HG03064 (cell line): Measurements from ENCODE around the gene PDE9A.
"Not testable (repeated sequence)": the region's sequence is repeated elsewhere in the genome, so short reads cannot be mapped to it uniquely, and the experiment has no call there.

ENCODE experiments used
- ATAC-seq: cut with Tn5 transposase; IDR thresholded peaks from one replicate; pipeline ENCODE4 v1.9.1; 2021; ENCODE audit warnings: low read depth; ENCODE audit not compliant: unreplicated experiment

PDE9A gene

DNA sequence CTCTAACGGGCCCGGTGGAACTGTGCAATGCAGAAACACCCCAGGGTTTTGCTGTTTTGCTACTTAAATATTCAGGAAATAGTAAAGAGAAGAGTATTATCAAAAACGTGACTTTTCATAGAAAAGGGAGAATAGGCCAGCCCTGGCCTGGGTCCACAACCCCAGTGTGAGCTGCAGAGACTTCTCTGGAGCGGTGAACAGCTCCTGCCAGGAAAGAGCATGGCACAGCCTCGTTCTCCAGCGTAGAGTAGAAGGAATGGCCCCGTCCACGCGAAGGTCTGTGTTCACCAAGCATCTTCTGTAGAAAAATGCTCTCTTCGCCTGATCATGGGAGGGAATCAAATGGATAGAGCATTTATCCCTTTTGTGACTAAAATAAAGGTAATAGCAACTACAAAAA is 51.4 kb downstream of the PDE9A start:
- no peak for ATAC-seq

DNA sequence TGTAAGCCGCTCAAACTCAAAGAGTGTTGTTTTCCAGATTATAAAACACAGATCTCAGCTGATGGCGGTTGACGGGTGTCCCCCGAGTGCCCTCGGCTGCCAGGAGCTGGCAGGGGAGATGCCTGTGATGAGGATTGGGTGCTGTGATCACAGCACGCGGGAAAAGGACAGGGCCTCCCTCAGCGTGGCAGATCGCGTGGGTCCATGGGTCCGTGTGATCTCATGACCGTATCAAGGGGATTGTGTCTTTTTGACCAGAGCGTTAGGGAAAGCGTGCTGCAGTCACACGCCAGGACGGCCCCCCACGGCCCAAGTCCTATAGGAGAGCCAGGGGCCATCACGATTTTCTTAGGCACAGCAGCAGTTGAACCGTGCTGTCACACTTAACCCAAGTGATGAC is 51.9 kb downstream of the PDE9A start:
- no peak for ATAC-seq

DNA sequence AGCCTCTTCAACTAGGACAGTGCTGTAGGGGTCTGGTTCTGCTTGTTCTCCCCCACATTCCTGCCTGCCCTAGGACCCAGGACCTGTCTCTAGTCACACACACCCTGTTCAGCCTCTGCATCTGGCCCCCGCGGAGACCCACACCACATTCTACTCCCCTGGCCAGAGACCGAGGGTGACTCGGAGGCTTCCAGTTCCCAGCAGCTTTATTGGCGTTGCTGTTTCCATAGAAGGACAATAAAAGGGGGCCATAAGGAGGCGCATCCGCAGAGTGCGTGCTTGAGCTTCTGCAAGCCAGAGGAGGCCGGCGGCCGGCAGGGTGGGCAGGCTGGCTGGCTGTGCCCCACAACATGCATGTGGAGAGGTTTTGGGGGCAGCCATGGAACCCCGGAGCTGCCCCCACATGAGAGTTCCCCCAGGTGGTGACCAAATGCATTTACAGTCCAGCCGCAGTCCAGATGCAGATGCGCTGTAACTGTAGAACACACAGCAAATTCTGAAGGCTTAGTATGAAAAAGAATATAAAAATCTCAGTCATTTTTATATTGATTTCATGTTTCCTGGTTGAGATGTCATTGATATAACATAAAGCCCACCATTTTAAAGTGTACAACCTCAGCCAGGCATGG is 52.4 kb downstream of the PDE9A start:
- no peak for ATAC-seq

DNA sequence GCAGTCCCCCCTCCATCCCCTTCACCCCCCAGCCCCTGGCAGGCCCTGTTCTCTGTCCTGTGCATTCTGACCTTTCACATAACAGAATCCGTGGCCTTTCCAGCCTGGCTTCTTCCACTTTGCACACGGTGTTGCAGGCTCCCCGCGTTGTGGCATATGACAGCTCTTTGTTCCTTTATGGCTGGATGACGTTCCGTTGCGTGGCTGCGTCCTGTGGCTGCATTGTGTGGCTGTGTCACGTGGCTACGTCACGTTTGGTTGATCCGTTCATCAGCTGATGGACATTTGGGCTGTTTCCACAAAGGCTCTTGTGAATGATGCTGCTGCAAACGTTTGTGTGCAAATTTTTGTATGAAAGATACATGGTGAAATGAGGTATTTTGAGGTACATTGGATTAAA is 53.3 kb downstream of the PDE9A start:
- ATAC-seq, result no peak

DNA sequence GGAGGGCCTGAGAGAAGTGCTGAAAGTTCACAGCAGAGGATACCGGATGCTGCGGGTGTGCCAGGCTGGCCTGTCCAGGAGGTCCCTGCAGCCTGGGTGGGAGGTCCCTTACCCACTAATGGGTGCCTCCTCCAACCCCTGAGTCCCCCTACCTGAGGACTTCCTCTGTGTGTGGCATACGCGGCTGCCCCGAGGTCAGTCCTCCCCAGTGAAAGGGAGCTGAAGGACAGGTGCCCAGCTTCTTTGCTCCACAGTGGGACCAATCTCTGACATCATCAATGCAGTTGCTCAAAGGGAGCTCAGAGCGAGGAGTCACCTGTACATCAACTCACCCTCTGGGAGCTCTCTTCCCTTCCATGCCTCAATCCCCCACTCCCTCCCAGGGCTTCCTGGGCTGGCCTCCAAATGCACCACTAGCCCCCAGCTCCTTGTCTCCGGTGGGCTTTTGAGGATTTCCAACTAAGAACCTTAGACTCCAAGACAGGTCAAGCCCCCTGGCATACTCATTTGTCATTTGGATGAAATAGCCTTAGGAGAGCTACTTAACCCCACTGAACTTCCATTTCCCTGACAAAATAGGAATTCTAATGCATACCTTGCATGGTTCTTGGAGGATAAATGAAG is 53.9 kb downstream of the PDE9A start:
- no peak for ATAC-seq

DNA sequence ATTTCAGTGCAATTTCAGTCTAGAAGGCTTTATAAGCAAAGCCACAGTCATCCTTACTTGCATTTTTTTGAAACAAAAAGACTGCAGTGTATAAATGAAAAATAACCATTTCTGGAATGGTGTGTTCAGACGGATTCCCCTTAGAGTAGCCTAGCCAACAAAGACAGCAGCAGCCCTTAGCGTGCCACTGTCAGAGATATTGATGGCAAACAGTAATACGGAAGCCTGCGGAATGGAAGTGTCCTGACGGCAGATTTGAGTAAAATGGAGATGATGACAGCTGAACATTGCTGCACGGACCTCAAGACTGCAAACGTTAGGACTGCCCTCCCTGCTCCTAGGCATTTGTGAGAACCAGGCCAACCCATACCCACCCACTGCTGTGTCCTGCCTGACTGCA is 54.7 kb downstream of the PDE9A start:
- no peak for ATAC-seq

DNA sequence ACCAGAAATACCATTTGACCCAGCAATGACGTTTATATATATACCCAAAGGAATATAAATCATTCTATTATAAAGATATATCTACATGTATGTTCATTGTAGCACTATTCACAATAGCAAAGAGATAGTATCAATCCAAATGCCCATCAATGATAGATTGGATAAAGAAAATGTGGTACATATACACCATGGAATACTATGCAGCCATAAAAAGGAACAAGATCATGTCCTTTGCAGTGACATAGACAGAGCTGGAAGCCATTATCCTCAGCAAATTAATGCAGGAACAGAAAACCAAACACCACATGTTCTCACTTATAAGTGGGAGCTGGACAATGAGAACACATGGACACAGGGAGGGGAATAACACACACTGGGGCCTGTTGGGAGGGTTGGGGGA is 55.5 kb downstream of the PDE9A start:
- ATAC-seq, result not testable (repeated sequence)

DNA sequence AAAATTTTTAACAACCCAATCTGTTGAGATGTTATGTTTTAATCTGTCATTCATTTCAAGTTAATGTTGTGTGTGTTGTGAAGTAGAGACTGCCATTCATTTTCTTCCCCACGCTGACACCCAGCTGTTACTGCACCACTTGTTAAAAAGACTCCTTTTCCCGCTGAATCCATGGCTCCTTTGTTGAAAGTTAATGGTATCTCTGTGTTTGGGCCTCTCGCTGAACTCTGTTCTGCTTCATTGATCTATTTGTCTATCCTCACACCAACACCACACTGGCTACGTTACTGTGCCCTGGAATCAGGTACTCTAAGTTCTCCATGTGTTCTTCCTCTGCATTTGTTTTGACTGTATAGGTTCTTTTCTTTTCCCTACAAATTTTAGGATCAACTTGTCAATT is 58.2 kb downstream of the PDE9A start:
- ATAC-seq, result no peak

DNA sequence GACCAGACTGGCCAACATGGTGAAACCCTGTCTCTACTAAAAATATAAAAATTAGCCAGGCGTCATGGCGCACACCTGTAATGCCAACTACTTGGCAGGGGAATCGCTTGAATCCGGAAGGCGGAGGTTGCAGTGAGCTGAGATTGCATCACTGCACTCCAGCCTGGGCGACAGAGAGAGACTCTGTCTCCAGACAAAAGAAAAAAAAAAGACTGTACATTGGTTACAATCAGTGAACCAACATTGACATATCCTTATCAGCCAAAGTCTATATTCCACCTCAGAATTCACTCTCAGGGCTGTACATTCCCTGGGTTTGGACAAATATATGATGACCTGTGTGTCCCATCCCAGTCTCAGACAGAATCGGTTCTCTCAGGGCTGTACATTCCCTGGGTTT is 62.0 kb downstream of the PDE9A start:
- ATAC-seq, result not testable (repeated sequence)

DNA sequence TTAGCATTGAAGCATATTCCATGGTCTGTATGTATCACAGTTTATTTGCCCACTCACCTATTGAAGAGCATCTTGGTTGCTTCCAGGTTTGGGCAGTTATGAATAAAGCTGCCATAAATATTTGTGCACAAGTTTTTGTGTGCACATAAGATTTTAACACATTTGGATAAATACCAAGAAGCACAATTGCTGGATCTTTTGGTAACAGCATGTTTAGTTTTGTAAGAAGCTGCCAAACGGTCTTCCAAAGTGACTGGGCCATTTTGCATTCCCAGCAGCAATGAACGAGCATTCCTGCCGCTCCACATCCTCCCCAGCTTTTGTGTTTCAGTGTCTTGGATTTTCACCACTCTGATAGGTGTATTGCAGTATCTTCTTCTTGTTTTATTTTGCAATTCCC is 62.7 kb downstream of the PDE9A start:
- ATAC-seq, result no peak

DNA sequence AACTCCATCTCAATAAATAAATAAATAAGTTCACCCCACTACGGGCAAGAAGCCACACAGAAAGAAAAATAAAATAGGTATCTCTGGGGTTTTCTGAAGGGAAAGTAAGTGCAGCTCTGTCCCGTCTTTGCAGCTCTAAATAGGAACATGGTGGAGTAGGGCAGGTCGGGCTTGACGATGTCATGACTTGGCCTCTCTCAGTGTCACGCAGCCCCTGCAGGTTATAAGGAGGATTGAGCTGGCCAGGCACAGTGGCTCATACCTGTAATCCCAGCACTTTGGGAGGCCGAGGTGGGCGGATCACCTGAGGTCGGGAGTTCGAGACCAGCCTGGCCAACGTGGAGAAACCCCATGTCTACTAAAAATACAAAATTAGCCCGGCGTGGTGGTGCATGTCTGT is 67.1 kb downstream of the PDE9A start:
- not testable (repeated sequence) for ATAC-seq

DNA sequence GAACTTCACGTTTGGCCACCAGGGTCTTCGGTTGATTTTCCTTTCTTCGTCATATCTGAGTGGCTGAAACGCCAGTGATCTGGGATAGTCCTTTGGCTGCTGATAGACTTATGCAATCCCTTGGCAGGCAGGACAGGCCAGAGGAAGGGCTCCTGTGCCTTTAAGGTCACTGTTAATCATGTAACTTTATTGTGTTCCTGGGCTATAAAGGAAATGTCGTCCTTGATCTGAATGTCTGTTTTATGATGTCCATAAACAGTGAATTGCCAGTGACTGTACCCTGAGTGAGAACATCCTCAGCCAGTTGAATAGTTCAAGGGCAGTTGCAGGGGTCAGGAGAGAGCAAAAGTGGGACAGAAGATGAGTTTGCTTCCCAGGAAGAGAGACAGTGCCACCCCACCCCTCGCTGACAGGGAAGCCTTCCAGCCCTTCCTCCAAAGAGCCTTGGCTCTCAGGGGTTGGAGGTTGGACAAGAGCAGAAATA is 68.0 kb downstream of the PDE9A start:
- no peak for ATAC-seq

DNA sequence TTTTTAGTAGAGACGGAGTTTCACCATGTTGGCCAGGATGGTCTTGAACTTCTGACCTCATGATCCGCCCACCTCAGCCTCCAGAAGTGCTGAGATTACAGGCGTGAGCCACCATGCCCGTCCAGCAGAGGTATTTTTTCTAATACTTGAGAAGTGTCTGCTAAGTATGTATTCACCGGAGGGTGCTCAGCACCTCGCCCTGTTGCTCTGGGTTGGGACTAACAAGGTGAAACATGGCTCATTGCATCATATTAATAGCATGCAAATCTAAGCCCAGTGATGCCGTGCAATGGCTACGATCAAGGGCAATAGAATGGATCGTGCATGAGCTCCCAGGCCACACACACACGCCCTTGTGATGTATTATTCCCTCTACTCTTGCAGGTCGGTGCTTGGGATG is 68.7 kb downstream of the PDE9A start:
- no peak for ATAC-seq

DNA sequence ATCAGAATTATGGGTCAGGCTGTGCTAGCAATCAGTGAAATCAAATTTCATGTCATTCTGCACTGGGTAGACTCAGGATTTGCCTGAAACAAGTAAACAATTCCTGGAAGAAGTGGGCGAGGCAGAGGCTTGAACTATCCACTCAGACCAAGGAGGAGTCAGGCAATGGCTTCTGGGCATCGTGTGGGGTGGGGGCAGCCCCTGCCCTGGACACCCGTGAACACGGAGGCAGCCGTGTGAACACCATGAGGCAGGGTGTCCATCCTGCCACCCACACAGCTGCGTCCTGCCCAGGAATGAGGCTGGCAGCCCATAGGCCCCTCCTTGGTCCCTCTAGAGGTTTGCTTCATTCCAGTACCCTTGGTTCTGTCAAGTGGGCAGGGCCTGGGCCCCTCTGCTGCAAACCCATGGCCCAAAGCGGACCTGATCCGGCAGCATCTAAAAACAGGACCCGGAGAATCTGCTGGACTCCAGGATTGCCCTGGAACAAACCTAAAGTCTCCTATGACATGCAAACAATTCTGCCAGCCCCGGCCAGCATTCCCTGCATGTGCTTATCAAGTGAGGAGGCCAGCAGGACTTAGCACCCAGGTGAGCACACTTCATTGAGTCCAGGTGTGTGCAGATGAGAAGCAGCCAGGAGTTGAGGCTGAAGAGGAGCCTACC is 69.5 kb downstream of the PDE9A start:
- no peak for ATAC-seq

DNA sequence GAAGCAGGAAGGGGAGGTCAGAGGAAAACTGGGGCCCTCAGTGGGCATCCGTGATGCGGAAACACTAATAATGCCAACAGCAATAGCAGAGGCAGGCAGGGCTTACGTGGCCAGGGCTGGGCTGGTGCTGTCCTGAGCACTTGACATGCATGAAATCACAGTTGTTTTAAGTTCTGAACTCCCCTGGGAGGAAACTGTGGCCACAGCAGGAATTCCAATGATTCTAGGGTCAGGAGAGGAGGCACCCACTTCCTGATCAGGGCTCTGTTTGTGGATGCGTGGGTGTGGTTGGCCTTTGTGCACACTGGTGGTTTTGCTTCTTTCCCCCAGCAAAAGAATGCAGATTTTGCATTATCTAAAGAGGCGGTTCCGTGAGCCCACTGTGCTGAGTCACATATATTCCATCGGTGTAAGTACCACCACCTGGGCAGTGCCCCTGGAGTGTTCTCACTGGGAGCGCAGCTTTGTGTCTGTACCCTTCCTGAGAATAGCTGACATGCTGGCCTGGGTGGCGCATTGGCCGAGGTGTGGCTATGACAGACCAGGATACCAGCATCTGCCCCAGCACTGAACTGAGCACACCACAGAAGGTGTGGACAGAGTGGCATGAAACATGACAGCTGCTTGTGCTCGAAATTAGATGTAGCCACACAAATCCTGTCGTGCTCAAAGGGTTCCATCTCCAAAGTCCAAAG is 71.0 kb downstream of the PDE9A start:
- no peak for ATAC-seq

DNA sequence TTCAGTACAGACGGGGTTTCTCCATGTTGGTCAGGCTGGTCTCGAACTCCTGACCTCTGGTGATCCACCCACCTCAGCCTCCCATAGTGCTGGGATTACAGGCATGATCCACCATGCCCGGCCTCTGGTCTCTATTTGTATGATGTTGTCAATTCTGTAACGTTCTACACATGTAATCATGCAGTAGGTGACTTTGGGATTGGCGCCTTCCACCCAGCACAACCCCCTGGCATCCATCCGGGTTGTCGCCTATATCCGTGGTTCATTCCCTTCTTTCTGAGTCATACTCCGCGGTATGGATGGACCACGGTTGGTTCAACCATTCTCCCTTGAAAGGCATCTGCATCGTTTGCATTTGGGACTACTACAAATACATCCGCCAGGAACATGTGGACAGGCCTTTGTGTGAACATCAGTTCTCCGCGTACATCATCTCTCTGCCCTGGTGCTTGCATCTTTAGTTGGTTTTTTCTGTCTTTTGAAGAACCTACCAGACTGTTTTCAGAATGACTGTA is 72.1 kb downstream of the PDE9A start:
- no peak for ATAC-seq

DNA sequence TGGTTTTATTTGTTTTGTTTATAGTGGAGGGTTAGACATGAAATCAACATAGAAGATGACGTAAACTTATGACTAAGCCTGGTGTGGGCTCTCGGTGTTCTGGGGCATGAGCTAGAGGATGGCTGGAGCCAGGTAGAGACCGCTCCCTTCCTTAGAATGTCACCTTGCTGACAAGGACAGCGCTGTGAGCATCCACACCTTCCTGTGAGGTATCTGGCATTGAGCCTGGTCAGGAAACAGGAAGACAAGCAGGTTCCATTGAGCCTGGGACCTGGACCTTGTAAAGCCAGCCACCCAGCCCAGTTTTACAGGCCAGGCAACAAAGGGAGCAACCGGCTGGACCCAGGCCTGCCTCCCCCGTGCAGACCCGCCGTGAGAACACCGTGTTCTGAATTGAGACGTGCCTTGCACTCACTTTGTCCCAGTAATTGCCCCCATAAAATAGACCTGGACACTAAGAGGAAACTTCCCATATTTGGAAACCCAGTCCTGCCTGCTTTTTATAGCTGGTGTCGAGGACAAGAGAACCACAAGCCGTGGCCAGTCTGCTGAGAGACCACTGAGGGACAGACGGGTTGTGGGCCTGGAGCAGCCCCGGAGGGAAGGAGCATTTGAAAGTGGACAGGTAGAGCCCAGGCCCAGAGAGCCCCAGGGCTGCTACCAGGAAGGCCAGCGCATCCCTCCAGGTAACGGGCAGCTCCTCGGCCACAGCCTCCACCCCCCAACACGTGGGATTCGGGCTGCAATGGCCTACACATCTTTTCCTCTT is 78.0 kb downstream of the PDE9A start:
- ATAC-seq, result no peak

DNA sequence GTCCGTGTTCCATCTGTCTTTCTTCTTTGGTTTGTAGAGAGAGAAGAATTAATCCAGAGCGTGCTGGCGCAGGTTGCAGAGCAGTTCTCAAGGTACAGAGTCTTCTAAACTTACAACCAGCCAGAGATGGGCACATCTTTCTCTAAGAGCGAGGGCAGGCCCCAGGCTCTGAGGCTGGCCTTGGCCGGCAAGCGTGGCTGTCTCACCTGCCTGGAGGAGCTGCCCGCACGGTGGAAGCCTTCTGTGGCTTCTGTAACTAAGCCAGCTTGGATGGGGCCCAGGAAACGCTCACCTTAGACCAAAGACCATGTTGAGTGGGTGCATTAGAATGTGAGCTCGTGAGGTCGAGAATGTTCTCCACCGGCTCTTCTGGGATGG is 78.6 kb downstream of the PDE9A start:
- ATAC-seq, result no peak

DNA sequence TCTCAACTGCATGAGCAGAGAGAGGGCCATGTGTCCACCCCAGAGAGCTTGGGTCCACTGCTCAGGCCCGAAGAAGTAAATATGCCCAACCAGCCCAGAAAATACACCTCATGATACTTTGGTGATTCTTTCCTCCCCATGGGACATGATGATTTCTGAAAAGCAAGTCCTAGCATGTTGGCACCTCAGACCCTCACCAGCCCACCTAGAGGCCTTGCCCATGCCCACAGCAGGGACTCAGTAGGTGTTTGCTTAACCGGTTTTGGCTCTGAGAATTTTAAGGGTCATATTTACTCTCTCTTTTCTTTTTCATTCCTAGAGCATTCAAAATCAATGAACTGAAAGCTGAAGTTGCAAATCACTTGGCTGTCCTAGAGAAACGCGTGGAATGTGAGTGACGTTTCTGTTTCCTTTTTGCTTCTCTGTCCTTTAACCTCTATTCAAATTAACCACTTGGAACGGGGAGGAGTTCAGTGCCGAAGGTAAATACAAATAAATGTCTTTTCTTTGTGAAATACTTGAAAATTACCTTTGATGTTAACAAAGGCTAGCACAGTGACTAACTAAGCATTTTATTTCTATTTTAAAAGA is 79.7 kb downstream of the PDE9A start:
- no peak for ATAC-seq

DNA sequence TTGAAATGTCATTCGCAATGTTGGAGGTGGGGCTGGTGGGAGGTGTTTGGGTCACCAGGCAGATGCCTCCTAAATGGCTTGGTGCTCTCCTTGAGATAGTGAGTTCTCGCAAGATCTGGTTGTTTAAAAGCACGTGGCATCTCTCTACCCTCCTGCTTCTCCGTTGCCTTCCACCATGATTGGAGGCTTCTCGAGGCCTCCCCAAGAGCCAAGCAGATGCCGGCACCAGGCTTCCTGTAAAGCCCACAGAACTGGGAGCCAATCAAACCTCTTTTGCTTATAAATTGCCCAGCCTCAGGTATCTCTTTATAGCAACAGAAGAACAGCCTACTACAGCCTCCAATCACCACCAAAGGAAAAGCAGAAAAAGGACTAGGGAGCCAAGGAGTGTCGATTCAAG is 80.5 kb downstream of the PDE9A start:
- ATAC-seq, result no peak
